ENCODE data around the gene KIF5B. TPM values are rescaled to one million over a fixed set of nuclear protein-coding genes. Genes with fewer than 3 reads are reported as not detected.

KIF5B gene
- total and polyA plus RNA-seq, 2 donors (not counting 3 experiments of a cell fraction or from before 2014, with no cell fraction given): 24.7 to 159 TPM

GRCh38 chr10:32015386-32015785 lies 40.8 kb downstream of the KIF5B start:
- POLR2A ChIA-PET: no interaction called here
- CTCF ChIA-PET: interaction anchor here (1.2 kb wide), 1 partner anchor 1328 kb away, joined by 3 read pairs; no protein-coding TSS in a partner anchor
- DNase-seq (ENCODE audit: low read depth, low spot score): no peak
- no TSS peak for BruUV-seq (replicated peaks)
- no peaks in the 10 kb centered on the region for H3K9me3 ChIP-seq (replicated peaks; ENCODE audit: control insufficient read depth, insufficient read depth, low read length)
- no peak for FAIRE-seq
- no peak for TF ChIP-seq MAX (IDR thresholded peaks at IDR 0.05; ENCODE audit: insufficient read depth, insufficient read length)
- TF ChIP-seq CTCF (IDR thresholded peaks at IDR 0.05; ENCODE audit: extremely low read depth in 1 of 2, insufficient read depth in 1 of 2, low read depth in 1 of 2, low read length in 2 of 2): no peak
- no peak for TF ChIP-seq POLR2A (IDR thresholded peaks at IDR 0.05; ENCODE audit: low read depth, low read length)
- TF ChIP-seq JUN (IDR thresholded peaks at IDR 0.05; ENCODE audit: borderline replicate concordance, insufficient read depth, insufficient read length, low read depth): no peak
- TF ChIP-seq FOS (IDR thresholded peaks at IDR 0.05; ENCODE audit: borderline replicate concordance, insufficient read depth, low read length): no peak
- TF ChIP-seq POLR2AphosphoS5 (IDR thresholded peaks at IDR 0.05; ENCODE audit: insufficient read depth, low read depth, low read length): no peak
- TF ChIP-seq GATA2 (IDR thresholded peaks at IDR 0.05; ENCODE audit: insufficient read depth, insufficient read length, low read depth, low read length): no peak
- TF ChIP-seq MYC (IDR thresholded peaks at IDR 0.05; ENCODE audit: low read depth, low read length): no peak
- TF ChIP-seq EZH2 (IDR thresholded peaks at IDR 0.05; ENCODE audit: borderline replicate concordance, low read depth, low read length, severe bottlenecking): no peak
- no peak overlapping the region for H3K27ac ChIP-seq (ENCODE audit: insufficient read depth, low read depth, low read length)
- H3K36me3 ChIP-seq (ENCODE audit: control insufficient read depth in 2 of 2, extremely low read depth in 1 of 2, insufficient read depth in 2 of 2, low read length in 2 of 2): peaks cover 11 to 56% of the 10 kb centered on the region in 2 experiments
- no peaks in the 10 kb centered on the region for H3K9me1 ChIP-seq (replicated peaks; ENCODE audit: control insufficient read depth, extremely low read depth, insufficient read depth, low read length)
- no peaks in the 10 kb centered on the region for H3K4me1 ChIP-seq (ENCODE audit: control insufficient read depth, extremely low read depth, insufficient read depth, low read length)
- dilution Hi-C loops (cut with MboI; ENCODE audit: extremely low pct_ligation_motif_present, low sequenced_read_pairs): no loop called here
- H3K79me2 ChIP-seq (ENCODE audit: control insufficient read depth, insufficient read depth, low read length): peaks cover 2% of the 10 kb centered on the region
- H3K4me3 ChIP-seq (replicated peaks in 1 of 3; ENCODE audit: insufficient read depth in 1 of 3, low read depth in 1 of 3, low read length in 3 of 3): no peak overlapping the region
- no peaks in the 10 kb centered on the region for H3K27me3 ChIP-seq (ENCODE audit: control insufficient read depth in 2 of 2, insufficient read depth in 2 of 2, low read length in 2 of 2)
- intact Hi-C loops (cut with micrococcal nuclease): no loop called here
- H3K9ac ChIP-seq (replicated peaks; ENCODE audit: extremely low read depth, insufficient read depth, low read length): no peak overlapping the region
- H2AFZ ChIP-seq (ENCODE audit: low read depth, low read length): no peak overlapping the region
- no peaks in the 10 kb centered on the region for H4K20me1 ChIP-seq (replicated peaks; ENCODE audit: control insufficient read depth, extremely low read depth, insufficient read depth, low read length)
- H3K4me2 ChIP-seq (ENCODE audit: insufficient read depth, low read length): no peak overlapping the region
